Caco-2 (cell line): Measurements from ENCODE around the gene CTRB2. TPM values are rescaled to one million over a fixed set of nuclear protein-coding genes. Genes with fewer than 3 reads are reported as not detected.
"Not testable (repeated sequence)": the region's sequence is repeated elsewhere in the genome, so short reads cannot be mapped to it uniquely, and the experiment has no call there.

Experiments used
- BruUV-seq: library from RNA; stranded (reverse); fragments of 400-500 nt; replicated peaks from 2 replicates; lab custom pipeline; 2021; lab: Mats Ljungman, UMichigan
- CTCF ChIA-PET: fragments of 300-600 bp; sonication (Branson Sonifier 250); formaldehyde crosslinking; loops from one replicate; lab custom pipeline; 2022; ENCODE audit warnings: antibody characterized with exemption; lab: Charles Lee
- POLR2A ChIA-PET: fragments of 300-600 bp; sonication (Branson Sonifier 250); formaldehyde crosslinking; loops from one replicate; lab custom pipeline; 2022; ENCODE audit warnings: antibody characterized with exemption; lab: Charles Lee
- DNase-seq, 2 experiments: peaks; one replicate each; pipeline versions ENCODE4 v3.0.0 to v3.0.0-alpha.2; 2020 to 2022
- H3K27me3 ChIP-seq: replicated peaks from 2 replicates; pipeline ENCODE4 v1.6.0; 2011; ENCODE audit warnings: low read length; ENCODE audit not compliant: control insufficient read depth, insufficient read depth
- H3K36me3 ChIP-seq: 2 replicates; pipeline ENCODE4 v1.5.1; 2011; ENCODE audit warnings: low read length; ENCODE audit not compliant: control insufficient read depth, insufficient read depth
- H3K4me1 ChIP-seq: fragments of 250-450 bp; sonication (Bioruptor Pico); 2 replicates; pipeline ENCODE4 v1.5.1; 2020; ENCODE audit warnings: mild to moderate bottlenecking
- H3K4me3 ChIP-seq: 2 replicates; pipeline ENCODE4 v1.5.1; 2011; ENCODE audit warnings: low read depth, mild to moderate bottlenecking, control low read depth, low read length
- H3K9me3 ChIP-seq: fragments of 250-450 bp; sonication (Bioruptor Pico); 2 replicates; pipeline ENCODE4 v1.5.1; 2020; ENCODE audit warnings: mild to moderate bottlenecking, moderate library complexity
- H3K27ac Mint-ChIP-seq: one replicate; pipeline ENCODE4 v1.8.0; 2022; ENCODE audit warnings: mixed read lengths; ENCODE audit not compliant: unreplicated experiment
- H3K27me3 Mint-ChIP-seq: one replicate; pipeline ENCODE4 v1.8.0; 2022; ENCODE audit warnings: mixed read lengths; ENCODE audit not compliant: insufficient read depth, unreplicated experiment
- H3K36me3 Mint-ChIP-seq: one replicate; pipeline ENCODE4 v1.8.0; 2022; ENCODE audit warnings: mild to moderate bottlenecking, mixed read lengths; ENCODE audit not compliant: insufficient read depth, unreplicated experiment
- H3K4me1 Mint-ChIP-seq: one replicate; pipeline ENCODE4 v1.8.0; 2022; ENCODE audit warnings: low read depth, mixed read lengths; ENCODE audit not compliant: unreplicated experiment
- H3K4me3 Mint-ChIP-seq: one replicate; pipeline ENCODE4 v1.8.0; 2022; ENCODE audit warnings: mild to moderate bottlenecking, moderate library complexity, mixed read lengths; ENCODE audit not compliant: unreplicated experiment
- H3K9me3 Mint-ChIP-seq: one replicate; pipeline ENCODE4 v1.8.0; 2022; ENCODE audit warnings: mixed read lengths; ENCODE audit not compliant: unreplicated experiment
- CTCF ChIP-seq, 2 experiments: fragments of 200-600 bp in 1 of 2; IDR thresholded peaks; 1 replicate in 1 of 2; 2 replicates in 1 of 2; pipeline versions ENCODE4 v1.5.1 to v1.8.0; 2011 to 2022; ENCODE audit warnings: antibody characterized with exemption in 1 of 2, control low read depth in 1 of 2, inconsistent platforms in 1 of 2, low read depth in 1 of 2, low read length in 1 of 2, mild to moderate bottlenecking in 1 of 2, moderate library complexity in 1 of 2; ENCODE audit not compliant: insufficient read depth in 1 of 2, severe bottlenecking in 1 of 2, unreplicated experiment in 1 of 2
- intact Hi-C: fragments of 100-400 bp; cut with micrococcal nuclease; formaldehyde crosslinking; loops from one replicate; pipeline ENCODE4 v1.10.0; 2022; ENCODE audit not compliant: unreplicated experiment
- total RNA-seq: library from RNA; stranded (reverse); gene quantifications from 2 replicates; pipeline ENCODE4 v1.2.3, GENCODE V29; 2022

The CTRB2 gene
- total RNA-seq, 1 experiment from 2014 or later, result not detected

DNA sequence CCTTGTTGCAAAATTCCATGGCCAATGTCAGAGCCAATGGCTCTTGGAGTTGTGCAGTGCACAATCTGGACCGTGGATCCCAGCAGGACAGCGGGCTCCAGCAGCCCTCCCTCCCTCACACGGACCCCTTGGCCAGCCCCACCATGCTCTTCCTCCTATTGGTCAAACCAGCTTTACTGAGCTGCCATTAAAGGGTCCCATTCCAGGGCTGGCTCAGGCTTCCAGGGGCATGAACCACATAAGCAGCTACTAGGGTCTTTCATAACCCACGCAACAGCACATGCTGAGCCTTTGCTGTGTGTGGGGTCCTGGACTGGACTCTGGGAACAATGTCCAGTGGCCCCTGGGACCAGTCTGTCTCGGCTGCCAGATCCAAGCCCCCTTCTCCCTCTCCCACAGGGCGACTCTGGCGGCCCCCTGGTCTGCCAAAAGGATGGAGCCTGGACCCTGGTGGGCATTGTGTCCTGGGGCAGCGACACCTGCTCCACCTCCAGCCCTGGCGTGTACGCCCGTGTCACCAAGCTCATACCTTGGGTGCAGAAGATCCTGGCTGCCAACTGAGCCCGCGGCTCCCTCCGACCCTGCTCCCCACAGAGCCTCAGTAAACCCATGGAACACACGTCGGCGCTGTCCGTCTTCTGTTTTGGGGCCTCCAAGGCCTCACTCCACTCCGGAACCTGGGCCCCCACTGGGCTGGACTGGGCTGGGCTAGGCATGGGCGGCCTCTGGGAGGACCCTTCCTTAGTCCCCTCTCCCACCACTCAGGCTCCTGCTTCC is 17.5 kb upstream of the CTRB2 start:
- Histone ChIP-seq H3K27me3 (no peaks in the 10 kb centered on the region), H3K4me3 (no peak overlapping the region), H3K4me1 (0 out of 2 replicates have a peak, but pooled peaks cover 4% of the 10 kb centered on the region), H3K9me3 (no peaks in the 10 kb centered on the region), H3K36me3 (no peaks in the 10 kb centered on the region)
- no TSS peak for BruUV-seq
- peaks cover 2% of the 10 kb centered on the region for H3K27me3 Mint-ChIP-seq
- no peak overlapping the region for H3K4me3 Mint-ChIP-seq
- peaks cover 56% of the 10 kb centered on the region for H3K36me3 Mint-ChIP-seq
- intact Hi-C loops, result loop anchor here (2.0 kb wide), 1 partner anchor 18 kb away; the partner anchor contains the start of gene CTRB2
- no peak overlapping the region for H3K27ac Mint-ChIP-seq
- H3K4me1 Mint-ChIP-seq, result peaks cover 6% of the 10 kb centered on the region
- no peaks in the 10 kb centered on the region for H3K9me3 Mint-ChIP-seq
- TF ChIP-seq CTCF (IDR thresholded peaks at IDR 0.05; ENCODE audit: insufficient read depth in 1 of 2, low read depth in 1 of 2, low read length in 1 of 2, severe bottlenecking in 1 of 2, unreplicated experiment in 1 of 2), result no peak
- ChIA-PET CTCF (interaction anchor here (0.6 to 0.7 kb wide), 2 partner anchors 9 to 364 kb away, joined by 3 read pairs; no protein-coding TSS in a partner anchor), POLR2A (no interaction called here)
- no peak for DNase-seq

- BruUV-seq, H3K4me1 Mint-ChIP-seq, intact Hi-C loops, H3K36me3 ChIP-seq, H3K27me3 ChIP-seq, DNase-seq, H3K4me3 ChIP-seq, H3K27ac Mint-ChIP-seq, POLR2A ChIA-PET, CTCF ChIA-PET, H3K27me3 Mint-ChIP-seq, H3K4me1 ChIP-seq, H3K9me3 Mint-ChIP-seq, H3K4me3 Mint-ChIP-seq, H3K9me3 ChIP-seq: not testable (repeated sequence)
- peaks cover 42% of the 10 kb centered on the region for H3K36me3 Mint-ChIP-seq
These were observed 16.2 kb upstream of the CTRB2 start for GRCh38 chr16:75223129-75223528.

- Histone ChIP-seq H3K4me1 (0 out of 2 replicates have a peak, but pooled peaks cover 4% of the 10 kb centered on the region), H3K36me3 (no peaks in the 10 kb centered on the region), H3K4me3 (no peak overlapping the region), H3K9me3 (no peaks in the 10 kb centered on the region), H3K27me3 (no peaks in the 10 kb centered on the region)
- DNase-seq, result no peak
- Mint-ChIP-seq H3K4me1 (peaks cover 2% of the 10 kb centered on the region), H3K36me3 (peaks cover 34% of the 10 kb centered on the region), H3K4me3 (no peak overlapping the region), H3K27ac (no peak overlapping the region), H3K27me3 (peaks cover 2% of the 10 kb centered on the region), H3K9me3 (no peaks in the 10 kb centered on the region)
- ChIA-PET CTCF (no interaction called here), POLR2A (no interaction called here)
- intact Hi-C loops, result no loop called here
- TF ChIP-seq CTCF (IDR thresholded peaks at IDR 0.05; ENCODE audit: insufficient read depth in 1 of 2, low read depth in 1 of 2, low read length in 1 of 2, severe bottlenecking in 1 of 2, unreplicated experiment in 1 of 2), result no peak
- BruUV-seq, result no TSS peak
These were observed 15.4 kb upstream of the CTRB2 start for GRCh38 chr16:75222271-75222783.
